ACC112 (cell line): ENCODE measurements around the gene LIN28A.

Experiments used
- H2AFZ ChIP-seq: fragments of 200-600 bp; sonication (generic); one replicate; pipeline ENCODE4 v1.6.0; 2017; ENCODE audit warnings: antibody characterized with exemption, low read length; ENCODE audit not compliant: unreplicated experiment
- H3K27ac ChIP-seq: fragments of 200-600 bp; sonication (generic); 2 replicates; pipeline ENCODE4 v1.5.1; 2014; ENCODE audit warnings: low read depth, mild to moderate bottlenecking, antibody characterized with exemption, low read length, moderate library complexity
- H3K27me3 ChIP-seq: fragments of 200-600 bp; sonication (generic); 2 replicates; pipeline ENCODE4 v1.6.1; 2014; ENCODE audit warnings: mild to moderate bottlenecking, antibody characterized with exemption, low read length, moderate library complexity, mixed read lengths; ENCODE audit not compliant: insufficient read depth
- H3K36me3 ChIP-seq: fragments of 200-600 bp; sonication (generic); 2 replicates; pipeline ENCODE4 v1.6.1; 2016; ENCODE audit warnings: mild to moderate bottlenecking, antibody characterized with exemption, low read length, moderate library complexity, mixed read lengths; ENCODE audit not compliant: insufficient read depth
- H3K4me1 ChIP-seq: fragments of 200-600 bp; sonication (generic); one replicate; pipeline ENCODE4 v1.6.1; 2016; ENCODE audit warnings: low read length, mixed read lengths; ENCODE audit not compliant: insufficient read depth, unreplicated experiment, control insufficient read depth
- H3K4me3 ChIP-seq: fragments of 200-600 bp; sonication (generic); 2 replicates; pipeline ENCODE4 v1.5.1; 2014; ENCODE audit warnings: mild to moderate bottlenecking, low read depth, low read length
- H3K79me2 ChIP-seq: fragments of 200-600 bp; sonication (generic); one replicate; pipeline ENCODE4 v1.6.0; 2016; ENCODE audit warnings: low read length; ENCODE audit not compliant: control insufficient read depth, unreplicated experiment, insufficient read depth

The LIN28A gene

GRCh38 chr1:26471498-26472319 lies 61.1 kb downstream of the LIN28A start:
- Histone ChIP-seq H3K27ac (peak overlapping the region; percentile 95), H3K27me3 (no peaks in the 10 kb centered on the region), H2AFZ (no peak overlapping the region), H3K4me1 (peaks cover 16% of the 10 kb centered on the region), H3K79me2 (peaks cover 25% of the 10 kb centered on the region), H3K4me3 (peak overlapping the region; percentile 92), H3K36me3 (peaks cover 32% of the 10 kb centered on the region)

- Histone ChIP-seq H3K79me2 (peaks cover 25% of the 10 kb centered on the region), H3K4me3 (peak within 1 kb of the TSS; percentile 92), H3K27ac (peak within 1 kb of the TSS; percentile 95), H3K27me3 (no peaks in the 10 kb centered on the region), H2AFZ (peak within 1 kb of the TSS; percentile 35), H3K4me1 (peaks cover 16% of the 10 kb centered on the region), H3K36me3 (peaks cover 36% of the 10 kb centered on the region)
These were observed 61.8 kb downstream of the LIN28A start, which contains the start of gene HMGN2 for GRCh38 chr1:26472320-26472900. HMGN2 (plus strand) TSS chr1:26472440; CDS start chr1:26472613, 173 bp downstream.

- peaks cover 25% of the 10 kb centered on the region for H3K79me2 ChIP-seq
- no peak overlapping the region for H2AFZ ChIP-seq
- H3K27me3 ChIP-seq: no peaks in the 10 kb centered on the region
- peak overlapping the region; percentile 92 for H3K4me3 ChIP-seq
- H3K27ac ChIP-seq: peak overlapping the region; percentile 95
- H3K36me3 ChIP-seq: peaks cover 37% of the 10 kb centered on the region
- peaks cover 16% of the 10 kb centered on the region for H3K4me1 ChIP-seq
These were observed 62.6 kb downstream of the LIN28A start for GRCh38 chr1:26472901-26473845.

GRCh38 chr1:26474818-26475217 lies 64.2 kb downstream of the LIN28A start:
- H3K27me3 ChIP-seq: no peaks in the 10 kb centered on the region
- no peak overlapping the region for H2AFZ ChIP-seq
- no peak overlapping the region for H3K27ac ChIP-seq
- H3K4me1 ChIP-seq: peaks cover 16% of the 10 kb centered on the region
- peaks cover 25% of the 10 kb centered on the region for H3K79me2 ChIP-seq
- peak overlapping the region; percentile 92 for H3K4me3 ChIP-seq
- peaks cover 37% of the 10 kb centered on the region for H3K36me3 ChIP-seq

GRCh38 chr1:26475989-26476388 lies 65.4 kb downstream of the LIN28A start:
- Histone ChIP-seq H3K4me3 (no peak overlapping the region), H3K4me1 (peaks cover 16% of the 10 kb centered on the region), H3K36me3 (peaks cover 37% of the 10 kb centered on the region), H3K27ac (no peak overlapping the region), H2AFZ (no peak overlapping the region), H3K27me3 (no peaks in the 10 kb centered on the region), H3K79me2 (peaks cover 25% of the 10 kb centered on the region)

GRCh38 chr1:26476958-26477357 lies 66.3 kb downstream of the LIN28A start:
- no peak overlapping the region for H3K27ac ChIP-seq
- peaks cover 25% of the 10 kb centered on the region for H3K79me2 ChIP-seq
- H3K4me1 ChIP-seq: peaks cover 16% of the 10 kb centered on the region
- no peaks in the 10 kb centered on the region for H3K27me3 ChIP-seq
- no peak overlapping the region for H3K4me3 ChIP-seq
- no peak overlapping the region for H2AFZ ChIP-seq
- peaks cover 37% of the 10 kb centered on the region for H3K36me3 ChIP-seq

GRCh38 chr1:26477446-26478152 lies 67.0 kb downstream of the LIN28A start:
- Histone ChIP-seq H3K36me3 (peaks cover 37% of the 10 kb centered on the region), H3K27me3 (no peaks in the 10 kb centered on the region), H2AFZ (no peak overlapping the region), H3K4me3 (no peak overlapping the region), H3K27ac (no peak overlapping the region), H3K4me1 (peaks cover 16% of the 10 kb centered on the region), H3K79me2 (peaks cover 25% of the 10 kb centered on the region)

GRCh38 chr1:26478159-26478558 lies 67.5 kb downstream of the LIN28A start:
- Histone ChIP-seq H3K36me3 (peaks cover 36% of the 10 kb centered on the region), H3K4me1 (peaks cover 20% of the 10 kb centered on the region)

GRCh38 chr1:26478988-26479387 lies 68.4 kb downstream of the LIN28A start:
- peaks cover 15% of the 10 kb centered on the region for H3K79me2 ChIP-seq
- H3K36me3 ChIP-seq: peaks cover 28% of the 10 kb centered on the region
- no peaks in the 10 kb centered on the region for H3K27me3 ChIP-seq
- peaks cover 16% of the 10 kb centered on the region for H3K4me1 ChIP-seq
- H2AFZ ChIP-seq: no peak overlapping the region
- H3K27ac ChIP-seq: no peak overlapping the region
- no peak overlapping the region for H3K4me3 ChIP-seq

More at GRCh38 chr1:26478159-26478558, 67.5 kb downstream of the LIN28A start:
- Histone ChIP-seq H3K79me2 (peaks cover 23% of the 10 kb centered on the region), H3K27me3 (no peaks in the 10 kb centered on the region), H3K27ac (no peak overlapping the region), H3K4me3 (no peak overlapping the region), H2AFZ (no peak overlapping the region)
